ENCODE results near the gene CARD9. TPM values are rescaled to one million over a fixed set of nuclear protein-coding genes. Genes with fewer than 3 reads are reported as not detected.
A peak's percentile ranks its signal among the peaks of the same experiment; 100 is the strongest.

Gene CARD9
- total and polyA plus RNA-seq, 2 of the 8 experiments (the other 6 are each of a cell fraction or from before 2014, with no cell fraction given): 0.15 to 1.1 TPM

GRCh38 chr9:136411378-136411777 lies 37.9 kb upstream of the CARD9 start:
- H3K79me2 ChIP-seq (ENCODE audit: control insufficient read depth in 1 of 2, insufficient read depth in 2 of 2, low read length in 2 of 2): peaks cover 11 to 53% of the 10 kb centered on the region in 2 experiments

More at GRCh38 chr9:136411378-136411777, 37.9 kb upstream of the CARD9 start:
- Histone ChIP-seq H2AFZ (ENCODE audit: low read length) (no peak overlapping the region), H3K4ac (replicated peaks; ENCODE audit: insufficient read length, low read depth, low read length) (no peak overlapping the region), H3K23me2 (ENCODE audit: low read depth, low read length) (peaks cover 9% of the 10 kb centered on the region), H3K18ac (ENCODE audit: extremely low read depth, low read length) (no peak overlapping the region), H3K23ac (ENCODE audit: insufficient read length) (no peak overlapping the region), H3K56ac (replicated peaks; ENCODE audit: insufficient read length, low read depth, low read length) (no peak overlapping the region), H4K8ac (ENCODE audit: extremely low read depth, insufficient read depth, low read length) (no peak overlapping the region; the same call in 1 of the 2 replicates), H2AK5ac (ENCODE audit: low read depth, low read length) (no peak overlapping the region), H2BK5ac (ENCODE audit: low read depth, low read length) (0 out of 2 replicates have a peak overlapping the region, but pooled peaks have one; percentile 24), H3K14ac (ENCODE audit: insufficient read length) (no peak overlapping the region), H4K20me1 (replicated peaks in 1 of 2; ENCODE audit: control insufficient read depth in 1 of 2, insufficient read depth in 2 of 2, low read length in 2 of 2) (peaks cover 17 to 18% of the 10 kb centered on the region in 2 experiments), H4K91ac (replicated peaks; ENCODE audit: insufficient read length, low read length) (no peak overlapping the region), H3K4me2 (ENCODE audit: insufficient read depth in 1 of 2, low read depth in 2 of 2, low read length in 2 of 2) (peak overlapping the region; percentile 68 to 92), H3K36me3 (ENCODE audit: control insufficient read depth in 2 of 4, insufficient read depth in 4 of 4, low read length in 3 of 4) (peaks cover 24 to 44% (median 35%) of the 10 kb centered on the region in 4 experiments), H3K4me1 (replicated peaks in 1 of 4; ENCODE audit: control insufficient read depth in 3 of 4, insufficient read depth in 4 of 4, low read length in 3 of 4) (peaks cover 0 to 3% (median 3%) of the 10 kb centered on the region in 4 experiments; a peak in 4 of 7 replicates), H3K27ac (ENCODE audit: low read depth, low read length) (no peak overlapping the region), H3K4me3 (ENCODE audit: extremely low read depth in 1 of 4, insufficient read depth in 2 of 4, low read depth in 3 of 4, low read length in 4 of 4) (peak overlapping the region; percentile 87 to 93 (median 92)), H2BK15ac (ENCODE audit: low read length) (no peak overlapping the region), H2BK12ac (ENCODE audit: low read depth, low read length) (no peak overlapping the region; the same call in 1 of the 2 replicates), H3K27me3 (replicated peaks in 1 of 4; ENCODE audit: control insufficient read depth in 3 of 4, extremely low read depth in 1 of 4, insufficient read depth in 3 of 4, low read length in 3 of 4) (no peaks in the 10 kb centered on the region), H3K9ac (replicated peaks in 1 of 4; ENCODE audit: extremely low read depth in 1 of 4, low read depth in 3 of 4, low read length in 3 of 4) (peak overlapping the region in 2 of 4 experiments; percentile 78 to 92; a peak in 3 of 7 replicates), H2BK120ac (replicated peaks; ENCODE audit: low read depth, low read length) (no peak overlapping the region), H4K5ac (ENCODE audit: insufficient read length, low read depth, low read length) (no peak overlapping the region), H2BK20ac (ENCODE audit: low read length) (no peak overlapping the region), H3K79me1 (ENCODE audit: low read depth, low read length) (peaks cover 21% of the 10 kb centered on the region), H3K9me3 (ENCODE audit: insufficient read depth in 2 of 2, low read depth in 1 of 2, low read length in 1 of 2) (no peaks in the 10 kb centered on the region)
- DNase-seq (ENCODE audit: low read depth in 1 of 2, low spot score in 2 of 2): no peak
- FAIRE-seq: no peak
- ChIA-PET CTCF (ENCODE audit: partially characterized antibody) (interaction anchor here (1.5 to 1.8 kb wide), 2 partner anchors 74 to 77 kb away, joined by 3 to 4 read pairs; no protein-coding TSS in a partner anchor), POLR2A (ENCODE audit: partially characterized antibody) (interaction anchor here (0.7 to 8.0 kb wide), 6 partner anchors 13 to 68 kb away, joined by 3 to 123 read pairs (median 4); partner anchors contain the start of gene SNAPC4)
- WGBS, 2 experiments (ENCODE audit: extremely low coverage in 1 of 2, insufficient coverage in 1 of 2, insufficient read length in 1 of 2, insufficient replicate concordance in 2 of 2, low coverage in 1 of 2, low lambda C conversion rate in 2 of 2, missing lambda C conversion rate in 1 of 2): 88% methylated on average over 4 of the region's 4 CpGs; no CpG with 5 or more reads in 1 of the 2 experiments
